NB4 (cell line): Measurements from ENCODE around the gene CYREN.

ENCODE experiments used
- DNase-seq: peaks from one replicate; pipeline ENCODE4 v3.0.0; 2010; ENCODE audit warnings: low read depth
- H3K4me3 ChIP-seq: one replicate; pipeline ENCODE4 v1.5.1; 2011; ENCODE audit warnings: mild to moderate bottlenecking, low read depth, low read length, moderate library complexity
- MYC ChIP-seq: IDR thresholded peaks from 2 replicates; pipeline ENCODE4 v1.6.1; 2011; ENCODE audit warnings: low read depth, low read length
- POLR2A ChIP-seq: IDR thresholded peaks from 2 replicates; pipeline ENCODE4 v1.6.1; 2011; ENCODE audit warnings: mild to moderate bottlenecking; ENCODE audit not compliant: insufficient read length; ENCODE audit errors: extremely low read depth
- TF ChIP-seq, protein P1 (sequence below): IDR thresholded peaks from 2 replicates; pipeline ENCODE4 v1.6.1; 2011; ENCODE audit warnings: low read depth, low read length
- TF ChIP-seq, protein P2 (sequence below): IDR thresholded peaks from one replicate; pipeline ENCODE4 v1.5.1; 2012; ENCODE audit warnings: low read depth, low read length

Gene CYREN

DNA sequence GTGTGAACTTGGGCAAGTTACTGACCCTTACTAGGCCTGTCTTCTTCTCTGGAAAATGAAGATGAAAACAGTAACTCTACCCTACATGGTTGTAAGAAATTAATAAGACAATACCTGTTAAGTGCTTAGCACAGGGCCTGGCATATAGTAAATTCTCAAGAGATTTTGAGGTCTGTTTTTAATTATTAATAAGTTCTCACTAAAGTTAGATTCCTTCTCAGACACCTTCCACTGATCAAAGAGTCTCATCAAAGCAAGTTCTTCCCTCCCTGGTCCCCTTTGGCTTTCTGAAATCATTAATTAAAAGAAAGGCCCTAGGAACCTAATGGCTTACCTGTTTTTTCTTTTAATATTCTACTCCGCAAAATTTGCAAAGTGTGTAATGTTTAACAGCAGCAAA is 18.1 kb downstream of the CYREN start:
- TF ChIP-seq MYC = no peak
- no peak for TF ChIP-seq POLR2A
- TF ChIP-seq, protein P1, sequence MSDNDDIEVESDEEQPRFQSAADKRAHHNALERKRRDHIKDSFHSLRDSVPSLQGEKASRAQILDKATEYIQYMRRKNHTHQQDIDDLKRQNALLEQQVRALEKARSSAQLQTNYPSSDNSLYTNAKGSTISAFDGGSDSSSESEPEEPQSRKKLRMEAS = no peak
- no peak for DNase-seq
- no peak overlapping the region for H3K4me3 ChIP-seq

DNA sequence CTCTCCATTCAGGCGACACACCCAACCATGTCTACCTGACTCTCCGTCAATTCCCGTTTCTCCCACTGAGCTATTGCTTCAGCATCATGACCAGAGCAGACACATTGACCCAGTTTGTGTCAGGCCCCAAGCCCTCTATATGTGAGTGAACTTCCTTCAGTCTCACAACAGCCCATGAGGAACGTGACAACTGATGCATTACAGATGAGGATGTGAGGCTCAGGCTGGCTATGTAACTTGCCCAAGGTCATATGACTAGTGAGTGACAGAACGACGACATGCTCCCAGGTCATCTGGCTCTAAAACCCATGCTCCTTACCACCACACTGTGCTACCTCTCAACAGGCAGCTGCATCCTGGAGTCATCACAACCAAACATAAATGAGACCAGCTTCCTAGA is 19.0 kb downstream of the CYREN start:
- no peak overlapping the region for H3K4me3 ChIP-seq
- no peak for DNase-seq
- TF ChIP-seq, protein P2, sequence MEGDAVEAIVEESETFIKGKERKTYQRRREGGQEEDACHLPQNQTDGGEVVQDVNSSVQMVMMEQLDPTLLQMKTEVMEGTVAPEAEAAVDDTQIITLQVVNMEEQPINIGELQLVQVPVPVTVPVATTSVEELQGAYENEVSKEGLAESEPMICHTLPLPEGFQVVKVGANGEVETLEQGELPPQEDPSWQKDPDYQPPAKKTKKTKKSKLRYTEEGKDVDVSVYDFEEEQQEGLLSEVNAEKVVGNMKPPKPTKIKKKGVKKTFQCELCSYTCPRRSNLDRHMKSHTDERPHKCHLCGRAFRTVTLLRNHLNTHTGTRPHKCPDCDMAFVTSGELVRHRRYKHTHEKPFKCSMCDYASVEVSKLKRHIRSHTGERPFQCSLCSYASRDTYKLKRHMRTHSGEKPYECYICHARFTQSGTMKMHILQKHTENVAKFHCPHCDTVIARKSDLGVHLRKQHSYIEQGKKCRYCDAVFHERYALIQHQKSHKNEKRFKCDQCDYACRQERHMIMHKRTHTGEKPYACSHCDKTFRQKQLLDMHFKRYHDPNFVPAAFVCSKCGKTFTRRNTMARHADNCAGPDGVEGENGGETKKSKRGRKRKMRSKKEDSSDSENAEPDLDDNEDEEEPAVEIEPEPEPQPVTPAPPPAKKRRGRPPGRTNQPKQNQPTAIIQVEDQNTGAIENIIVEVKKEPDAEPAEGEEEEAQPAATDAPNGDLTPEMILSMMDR = no peak
- TF ChIP-seq, protein P1 = no peak
- TF ChIP-seq MYC (no peak), POLR2A (no peak)

DNA sequence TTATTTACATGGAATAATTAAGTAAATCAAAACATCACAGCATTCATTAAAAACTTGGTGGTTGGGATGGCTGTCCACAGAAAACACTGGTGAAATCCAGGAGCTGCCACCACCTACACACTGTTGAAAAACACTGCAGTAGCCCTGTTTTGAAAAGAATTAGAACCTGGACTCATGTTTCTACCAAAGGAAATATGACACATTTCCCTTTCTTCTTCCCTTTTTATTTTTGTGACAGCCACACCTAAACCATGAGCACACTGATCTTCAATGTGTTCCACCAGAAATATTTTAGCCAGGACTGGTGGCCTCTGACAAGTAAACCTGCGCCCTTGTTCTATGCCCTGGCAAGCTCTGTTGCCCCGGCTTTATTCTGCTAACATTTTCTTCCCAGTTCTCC is 19.4 kb downstream of the CYREN start:
- no peak overlapping the region for H3K4me3 ChIP-seq
- TF ChIP-seq, protein P2 = no peak
- TF ChIP-seq, protein P1 = no peak
- DNase-seq = no peak

DNA sequence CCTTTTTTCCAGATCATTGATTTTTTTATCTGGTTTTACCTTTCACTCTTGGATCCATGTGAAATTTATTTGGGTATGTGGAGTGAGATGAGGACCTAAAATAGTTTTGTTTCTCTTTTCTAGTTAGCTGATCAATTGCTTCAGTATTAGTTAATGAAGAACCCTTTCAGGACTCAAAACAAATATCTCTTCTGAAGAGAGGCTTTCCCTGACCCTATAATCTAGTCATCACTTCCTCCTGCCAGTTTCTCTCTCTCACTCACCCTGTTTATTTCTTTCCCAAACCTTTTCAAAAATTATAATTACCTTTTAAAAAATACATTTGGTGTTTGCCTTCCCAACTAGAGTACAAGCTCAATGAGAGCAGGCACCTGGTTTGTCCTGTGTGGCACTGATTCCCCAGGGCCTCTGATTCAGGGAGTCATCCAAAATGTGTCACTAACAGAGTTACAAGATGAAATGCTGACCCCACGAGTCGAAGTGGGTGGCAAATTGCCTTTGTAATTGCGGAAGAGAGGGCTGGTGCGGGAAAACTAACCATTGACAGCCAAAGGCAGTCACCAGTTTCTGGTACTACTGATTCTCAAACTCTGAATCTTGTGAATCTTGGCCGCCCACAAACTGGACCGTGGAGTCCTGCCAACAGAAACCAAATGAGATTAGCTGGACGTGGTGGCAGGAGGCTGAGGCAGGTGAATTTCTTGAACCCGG is 20.3 kb downstream of the CYREN start:
- no peak for DNase-seq
- H3K4me3 ChIP-seq = no peak overlapping the region
- TF ChIP-seq, protein P1 = no peak
- TF ChIP-seq MYC (no peak), POLR2A (no peak)
- TF ChIP-seq, protein P2 = no peak

DNA sequence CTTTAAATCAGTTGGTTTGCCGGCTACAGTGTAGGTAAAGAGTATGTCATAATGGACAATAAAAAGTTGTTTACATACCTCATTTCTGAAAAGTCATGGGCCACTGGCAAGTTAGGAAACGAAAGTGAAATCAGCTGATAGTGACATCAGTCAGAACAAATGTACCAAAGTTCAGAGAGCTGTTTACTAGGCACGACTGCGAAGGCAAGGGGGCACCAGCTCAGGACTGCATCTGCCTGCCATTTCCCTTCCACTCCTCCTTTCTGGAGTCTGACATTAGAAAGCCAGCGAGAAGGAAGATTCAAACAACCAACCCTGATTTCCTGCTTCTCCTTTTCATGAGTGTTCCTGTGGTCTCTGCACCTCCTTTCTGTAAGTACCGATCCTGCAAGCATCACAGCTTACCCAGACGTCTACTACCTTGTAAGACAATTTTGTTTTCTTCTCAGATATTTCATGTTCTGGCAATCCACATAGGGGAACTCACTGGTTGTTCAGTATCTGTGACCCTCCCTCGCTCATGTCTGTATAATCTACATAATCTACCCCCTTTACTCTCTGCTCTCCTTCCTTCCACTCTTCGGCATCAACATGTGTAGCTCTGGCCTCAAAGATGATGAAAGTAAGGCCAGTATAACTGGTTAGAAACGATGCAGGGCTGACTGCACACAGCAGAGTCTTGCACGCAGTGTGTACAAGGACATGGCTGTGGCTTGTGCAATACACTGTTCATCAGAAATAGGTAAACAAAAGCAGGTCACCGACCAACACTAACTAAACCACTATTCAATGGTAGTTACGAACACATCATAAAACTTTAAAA is 22.4 kb downstream of the CYREN start, which contains the start of gene TMEM140:
TMEM140 (plus strand) TSS at position 174 of the 823 bp plus-strand sequence. CDS start 16,370 bp downstream, outside the sequence.
- no peak within 1 kb of the TSS for H3K4me3 ChIP-seq
- TF ChIP-seq, protein P1 = no peak
- TF ChIP-seq POLR2A (no peak), MYC (no peak)
- TF ChIP-seq, protein P2 = no peak
- no peak for DNase-seq
